NOMO-1 (cell line): ENCODE measurements around the gene NFATC4.

Experiments used
- DNase-seq, 2 experiments: peaks; one replicate each; lab custom pipeline; 2025; ENCODE audit not compliant: unreplicated experiment in 2 of 2; lab: John Stamatoyannopoulos, UW

Gene NFATC4

GRCh38 chr14:24426912-24427536, 59.0 kb downstream of the NFATC4 start:
- no peak for DNase-seq

GRCh38 chr14:24427537-24428508, 59.8 kb downstream of the NFATC4 start:
- no peak for DNase-seq

- no peak for DNase-seq
Measured at GRCh38 chr14:24428628-24429394, 60.8 kb downstream of the NFATC4 start.
